GM12878 (cell line): ENCODE data around the gene TREH. TPM values are rescaled to one million over a fixed set of nuclear protein-coding genes. Genes with fewer than 3 reads are reported as not detected.

Source experiments
- ATAC-seq: fragments of 200-7000 bp; cut with Tn5 transposase; 3 replicates; pipeline ENCODE4 v1.9.1; 2020; ENCODE audit warnings: mild to moderate bottlenecking, moderate library complexity
- BruUV-seq: library from RNA; stranded (reverse); fragments of 400-500 nt; replicated peaks from 2 replicates; lab custom pipeline; 2021; lab: Mats Ljungman, UMichigan
- CTCF ChIA-PET: fragments of 300-600 bp; sonication (Branson Sonifier 250); formaldehyde crosslinking; extraction: SDS; loops from one replicate; lab custom pipeline; 2021; ENCODE audit warnings: inconsistent platforms; lab: Yijun Ruan, JAX
- POLR2A ChIA-PET: fragments of 350-600 bp; formaldehyde crosslinking; extraction: SDS; loops from one replicate; lab custom pipeline; 2021; ENCODE audit warnings: inconsistent platforms; lab: Charles Lee
- RAD21 ChIA-PET: fragments of 300-600 bp; sonication (Branson Sonifier 250); formaldehyde crosslinking; loops from one replicate; lab custom pipeline; 2023; ENCODE audit warnings: antibody characterized with exemption; ENCODE audit not compliant: unreplicated experiment; lab: Charles Lee
- SMC1A ChIA-PET: fragments of 300-600 bp; sonication (Branson Sonifier 250); formaldehyde crosslinking; loops from one replicate; lab custom pipeline; 2023; ENCODE audit not compliant: unreplicated experiment, uncharacterized antibody; lab: Charles Lee
- DNase-seq: peaks from one replicate; pipeline ENCODE4 v3.0.0-alpha.2; 2011; ENCODE audit warnings: low read depth, low spot score
- FAIRE-seq: peaks from 3 replicates; lab custom pipeline; 2011; peaks lifted over from hg19 to GRCh38; lab: Jason Lieb, UNC
- H2AFZ ChIP-seq: 2 replicates; pipeline ENCODE4 v1.6.0; 2011; ENCODE audit warnings: low read depth, low read length, control low read depth; ENCODE audit not compliant: control insufficient read depth
- H3K27ac ChIP-seq: 2 replicates; pipeline ENCODE4 v1.5.1; 2011; ENCODE audit warnings: control low read depth; ENCODE audit not compliant: control insufficient read depth, insufficient read depth
- H3K27me3 ChIP-seq, 2 experiments: replicated peaks in 1 of 2; 2 replicates each; pipeline versions ENCODE4 v1.6.0 to v1.6.1; 2011; ENCODE audit warnings: low read length in 1 of 2; ENCODE audit not compliant: control insufficient read depth in 2 of 2, insufficient read depth in 2 of 2
- H3K36me3 ChIP-seq, 2 experiments: 2 replicates each; pipeline ENCODE4 v1.5.1; 2011; ENCODE audit warnings: low read length in 1 of 2; ENCODE audit not compliant: control insufficient read depth in 2 of 2, insufficient read depth in 2 of 2
- H3K4me1 ChIP-seq: 2 replicates; pipeline ENCODE4 v1.6.1; 2011; ENCODE audit warnings: mild to moderate bottlenecking, low read length, moderate library complexity, mixed read lengths; ENCODE audit not compliant: control insufficient read depth, insufficient read depth
- H3K4me2 ChIP-seq: 2 replicates; pipeline ENCODE4 v1.6.0; 2011; ENCODE audit warnings: control low read depth; ENCODE audit not compliant: control insufficient read depth, insufficient read depth
- H3K4me3 ChIP-seq: fragments of 200-600 bp; sonication (generic); 2 replicates; pipeline ENCODE4 v1.5.1; 2016
- H3K79me2 ChIP-seq: 2 replicates; pipeline ENCODE4 v1.6.0; 2011; ENCODE audit warnings: low read length; ENCODE audit not compliant: control insufficient read depth, insufficient read depth
- H3K9ac ChIP-seq: 2 replicates; pipeline ENCODE4 v1.8.0; 2011; ENCODE audit warnings: low read length, control low read depth, mixed read lengths; ENCODE audit not compliant: control insufficient read depth, insufficient read depth
- H3K9me3 ChIP-seq: replicated peaks from 3 replicates; pipeline ENCODE4 v1.5.1; 2011; ENCODE audit warnings: mild to moderate bottlenecking, low read length; ENCODE audit not compliant: control insufficient read depth, insufficient read depth
- H4K20me1 ChIP-seq: 2 replicates; pipeline ENCODE4 v1.6.0; 2011; ENCODE audit not compliant: control insufficient read depth, insufficient read depth
- CBX3 ChIP-seq: fragments of 200-600 bp; sonication (generic); IDR thresholded peaks from 2 replicates; pipeline ENCODE4 v1.6.1; 2016; ENCODE audit warnings: low read depth, borderline replicate concordance
- KLF5 ChIP-seq: fragments of 450-650 bp; IDR thresholded peaks from 2 replicates; pipeline ENCODE4 v1.6.1; 2014; ENCODE audit warnings: mild to moderate bottlenecking; ENCODE audit not compliant: partially characterized antibody
- MEF2B ChIP-seq: fragments of 450-650 bp; IDR thresholded peaks from 2 replicates; pipeline ENCODE4 v1.6.1; 2018; ENCODE audit warnings: mild to moderate bottlenecking, moderate library complexity; ENCODE audit not compliant: partially characterized antibody, poor library complexity, severe bottlenecking
- POLR2AphosphoS5 ChIP-seq: IDR thresholded peaks from 2 replicates; pipeline ENCODE4 v1.6.1; 2011; ENCODE audit warnings: mild to moderate bottlenecking, low read length, inconsistent platforms
- SUZ12 ChIP-seq: fragments of 200-600 bp; sonication (generic); IDR thresholded peaks from one replicate; pipeline ENCODE4 v1.6.1; 2018; ENCODE audit warnings: antibody characterized with exemption, mild to moderate bottlenecking; ENCODE audit not compliant: unreplicated experiment
- WGBS: methylation state at CpG from one replicate; pipeline ENCODE4 v1.1.6; 2016; ENCODE audit warnings: low lambda C conversion rate; ENCODE audit not compliant: insufficient replicate concordance, insufficient coverage; ENCODE audit errors: missing lambda C conversion rate; 5-methylcytosine and 5-hydroxymethylcytosine counted together
- in situ Hi-C: fragments of 300-500 bp; cut with MboI; formaldehyde crosslinking; loops from 9 replicates; pipeline ENCODE4 v1.14.3; 2018; ENCODE audit warnings: mixed read lengths
- intact Hi-C: fragments of 100-400 bp; cut with micrococcal nuclease; formaldehyde crosslinking; loops from one replicate; pipeline ENCODE4 v1.14.2; 2022; ENCODE audit not compliant: unreplicated experiment
- polyA plus RNA-seq, 11 experiments: library from polyadenylated mRNA; depleted of rRNA in 4 of 11; unstranded in 6 of 11; stranded (reverse) in 5 of 11; fragments of >200 nt; fragmentation: Nextera tagmentation in 4 of 11; fragmentation: Illumina TruSeq in 1 of 11; extraction: Ambion mirVana in 4 of 11; extraction: Trizol in 1 of 11; gene quantifications; 1 replicate in 1 of 11; 2 replicates in 10 of 11; pipeline versions ENCODE4 v1.2.1 to v1.2.3, GENCODE V29; 2011 to 2016; ENCODE audit warnings: inconsistent platforms in 2 of 11, missing spikeins in 2 of 11, low read depth in 1 of 11
- total RNA-seq, 4 experiments: library from RNA; depleted of rRNA in 3 of 4; stranded (reverse); fragments of >200 nt in 3 of 4; fragmentation: Illumina TruSeq in 1 of 4; extraction: Trizol in 1 of 4; gene quantifications; 2 replicates each; pipeline versions ENCODE4 v1.2.1 to v1.2.3, GENCODE V29; 2013 to 2021
- TF ChIP-seq, protein P1 (sequence below): IDR thresholded peaks from 2 replicates; pipeline ENCODE4 v1.6.1; 2012; ENCODE audit warnings: low read depth, low read length, improper control_type of control experiment

The TREH gene
- total and polyA plus RNA-seq, 10 of the 15 experiments (the other 5 are each of a cell fraction or from before 2014, with no cell fraction given), result not detected

DNA sequence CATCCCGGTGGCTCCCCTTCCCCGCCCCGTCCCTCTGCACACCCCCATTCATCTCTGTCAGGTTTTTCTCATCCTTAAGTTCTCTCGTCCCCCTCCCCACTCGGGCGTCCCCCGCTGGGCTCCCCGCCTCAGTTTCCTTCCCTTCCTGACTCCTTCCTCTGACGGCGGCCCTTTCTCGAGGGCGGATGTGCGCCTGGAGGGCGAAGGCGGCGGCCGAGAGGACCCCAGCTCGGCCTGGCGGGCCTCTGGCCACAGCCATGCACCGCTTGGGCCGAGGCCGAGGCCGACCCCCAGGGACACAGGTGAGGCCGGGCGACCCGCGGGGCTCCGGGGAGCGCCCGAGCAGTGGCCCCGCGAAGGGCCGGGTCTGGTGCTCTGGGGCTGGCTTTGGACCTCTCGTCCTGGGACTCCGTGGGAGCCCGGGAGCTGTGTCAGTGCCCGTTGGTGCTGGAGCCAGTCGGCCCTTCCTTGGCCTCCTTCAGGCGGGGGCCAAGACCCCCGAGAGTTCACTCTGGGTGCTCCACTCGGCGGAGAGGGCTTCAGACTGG lies 69.2 kb downstream of the TREH start:
- H2AFZ ChIP-seq, result no peak overlapping the region
- DNase-seq, result no peak
- peak; percentile 83 for TF ChIP-seq SUZ12
- no peak for TF ChIP-seq KLF5
- no peak for TF ChIP-seq MEF2B
- TF ChIP-seq CBX3, result no peak
- no peak for TF ChIP-seq POLR2AphosphoS5
- TF ChIP-seq, protein P1, sequence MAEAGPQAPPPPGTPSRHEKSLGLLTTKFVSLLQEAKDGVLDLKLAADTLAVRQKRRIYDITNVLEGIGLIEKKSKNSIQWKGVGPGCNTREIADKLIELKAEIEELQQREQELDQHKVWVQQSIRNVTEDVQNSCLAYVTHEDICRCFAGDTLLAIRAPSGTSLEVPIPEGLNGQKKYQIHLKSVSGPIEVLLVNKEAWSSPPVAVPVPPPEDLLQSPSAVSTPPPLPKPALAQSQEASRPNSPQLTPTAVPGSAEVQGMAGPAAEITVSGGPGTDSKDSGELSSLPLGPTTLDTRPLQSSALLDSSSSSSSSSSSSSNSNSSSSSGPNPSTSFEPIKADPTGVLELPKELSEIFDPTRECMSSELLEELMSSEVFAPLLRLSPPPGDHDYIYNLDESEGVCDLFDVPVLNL, result no peak
- no peak for FAIRE-seq
- ChIA-PET RAD21 (no interaction called here), SMC1A (no interaction called here), POLR2A (interaction anchor here (0.6 kb wide), 1 partner anchor 11 kb away, joined by 3 read pairs; no protein-coding TSS in a partner anchor), CTCF (interaction anchor here (2.2 kb wide), 1 partner anchor 16 kb away, joined by 22 read pairs; no protein-coding TSS in a partner anchor)
- in situ Hi-C loops, result no loop called here
- H3K4me3 ChIP-seq, result peak overlapping the region; percentile 6; the same call in 1 of the 2 replicates
- H3K4me2 ChIP-seq, result peak overlapping the region; percentile 68
- no TSS peak for BruUV-seq
- intact Hi-C loops, result no loop called here
- ATAC-seq, result peak; percentile 5
- WGBS, result 3% methylated on average over 38 of the region's 42 CpGs
- no peak overlapping the region for H3K27ac ChIP-seq
- H3K79me2 ChIP-seq, result no peaks in the 10 kb centered on the region
- H3K9ac ChIP-seq, result no peak overlapping the region
- peaks cover 3% of the 10 kb centered on the region; the same call in 1 of the 2 replicates for H4K20me1 ChIP-seq
- H3K27me3 ChIP-seq, result peaks cover 22 to 36% of the 10 kb centered on the region in 2 experiments; a peak in 3 of 4 replicates
- H3K9me3 ChIP-seq, result no peaks in the 10 kb centered on the region
- H3K4me1 ChIP-seq, result peaks cover 8% of the 10 kb centered on the region
- H3K36me3 ChIP-seq, result no peaks in the 10 kb centered on the region
